HEK293 (cell line): ENCODE measurements around the gene AKAP6.

Experiments used
- CTCF ChIA-PET: fragments of 350-600 bp; formaldehyde crosslinking; extraction: SDS; loops from one replicate; lab custom pipeline; 2021; ENCODE audit warnings: antibody characterized with exemption; lab: Yijun Ruan, JAX
- POLR2A ChIA-PET: fragments of 300-600 bp; formaldehyde crosslinking; extraction: SDS; loops from one replicate; lab custom pipeline; 2020; ENCODE audit warnings: antibody characterized with exemption, inconsistent platforms; lab: Yijun Ruan, JAX
- H3K27ac ChIP-seq: fragments of 200-500 bp; sonication (Bioruptor generic); 2 replicates; pipeline ENCODE4 v1.5.1; 2014; ENCODE audit warnings: low read depth, low read length, control low read depth, inconsistent platforms; ENCODE audit errors: extremely low read depth
- H3K36me3 ChIP-seq, 2 experiments: fragments of 200-500 bp in 1 of 2; sonication (Bioruptor generic) in 1 of 2; 1 replicate in 1 of 2; 2 replicates in 1 of 2; pipeline ENCODE4 v1.5.1; 2014 to 2017; ENCODE audit warnings: inconsistent platforms in 2 of 2, low read length in 2 of 2; ENCODE audit not compliant: control insufficient read depth in 2 of 2, insufficient read depth in 1 of 2
- H3K4me1 ChIP-seq: fragments of 200-500 bp; sonication (Bioruptor generic); 2 replicates; pipeline ENCODE4 v1.5.1; 2014; ENCODE audit warnings: mild to moderate bottlenecking, low read length, inconsistent platforms; ENCODE audit not compliant: control insufficient read depth, insufficient read depth
- H3K4me3 ChIP-seq: 2 replicates; pipeline ENCODE4 v1.5.1; 2011; ENCODE audit warnings: low read depth, mild to moderate bottlenecking, control low read depth, low read length, moderate library complexity
- H3K9me3 ChIP-seq: fragments of 200-500 bp; sonication (Bioruptor generic); 2 replicates; pipeline ENCODE4 v1.5.1; 2014; ENCODE audit warnings: low read depth, low read length, inconsistent platforms; ENCODE audit not compliant: control insufficient read depth, insufficient read depth
- KLF10 ChIP-seq: fragments of 450-650 bp; IDR thresholded peaks from 2 replicates; pipeline ENCODE4 v1.5.1; 2018; ENCODE audit warnings: missing biosample characterization, mild to moderate bottlenecking, missing genetic modification characterization
- KLF9 ChIP-seq: fragments of 450-650 bp; formaldehyde crosslinking; IDR thresholded peaks from 2 replicates; pipeline ENCODE4 v1.5.1; 2016; ENCODE audit warnings: missing biosample characterization, missing genetic modification characterization, low read depth
- PRDM1 ChIP-seq: fragments of 450-650 bp; formaldehyde crosslinking; IDR thresholded peaks from 2 replicates; pipeline ENCODE4; 2016; ENCODE audit warnings: missing biosample characterization, missing genetic modification characterization
- TCF7L2 ChIP-seq: IDR thresholded peaks from 2 replicates; pipeline ENCODE4 v1.6.1; 2011; ENCODE audit warnings: low read depth, mild to moderate bottlenecking, inconsistent platforms, low read length, moderate library complexity, borderline replicate concordance
- ZNF121 ChIP-seq: fragments of 450-650 bp; formaldehyde crosslinking; IDR thresholded peaks from 2 replicates; pipeline ENCODE4 v1.5.1; 2016; ENCODE audit warnings: missing biosample characterization, missing genetic modification characterization
- ZNF138 ChIP-seq: fragments of 450-650 bp; formaldehyde crosslinking; IDR thresholded peaks from 2 replicates; pipeline ENCODE4 v1.5.1; 2016; ENCODE audit warnings: missing biosample characterization, missing genetic modification characterization, borderline replicate concordance
- ZNF266 ChIP-seq: fragments of 450-650 bp; formaldehyde crosslinking; IDR thresholded peaks from 2 replicates; pipeline ENCODE4 v1.5.1; 2016; ENCODE audit warnings: missing biosample characterization, missing genetic modification characterization, low read depth
- ZNF366 ChIP-seq: fragments of 450-650 bp; formaldehyde crosslinking; conservative IDR thresholded peaks from 2 replicates; pipeline ENCODE4 v1.5.1; 2016; ENCODE audit warnings: missing biosample characterization, missing genetic modification characterization
- ZNF394 ChIP-seq: fragments of 450-650 bp; formaldehyde crosslinking; IDR thresholded peaks from 2 replicates; pipeline ENCODE4 v1.5.1; 2016; ENCODE audit warnings: missing biosample characterization, missing genetic modification characterization, mild to moderate bottlenecking, moderate library complexity, borderline replicate concordance
- ZNF423 ChIP-seq: fragments of 450-650 bp; formaldehyde crosslinking; IDR thresholded peaks from 2 replicates; pipeline ENCODE4 v1.5.1; 2016; ENCODE audit warnings: missing biosample characterization, missing genetic modification characterization
- ZNF426 ChIP-seq: fragments of 450-650 bp; formaldehyde crosslinking; IDR thresholded peaks from 2 replicates; pipeline ENCODE4 v1.5.1; 2017; ENCODE audit warnings: missing biosample characterization, missing genetic modification characterization, mild to moderate bottlenecking, inconsistent platforms, moderate library complexity
- ZNF433 ChIP-seq: fragments of 450-650 bp; formaldehyde crosslinking; IDR thresholded peaks from 2 replicates; pipeline ENCODE4 v1.5.1; 2016; ENCODE audit warnings: missing biosample characterization, missing genetic modification characterization, low read depth
- ZNF521 ChIP-seq: fragments of 450-650 bp; formaldehyde crosslinking; IDR thresholded peaks from 2 replicates; pipeline ENCODE4 v1.5.1; 2017; ENCODE audit warnings: missing biosample characterization, mild to moderate bottlenecking, missing genetic modification characterization
- ZNF558 ChIP-seq: fragments of 450-650 bp; formaldehyde crosslinking; IDR thresholded peaks from 2 replicates; pipeline ENCODE4 v1.5.1; 2016; ENCODE audit warnings: missing biosample characterization, missing genetic modification characterization
- ZNF596 ChIP-seq: fragments of 450-650 bp; IDR thresholded peaks from 2 replicates; pipeline ENCODE4 v1.5.0; 2018; ENCODE audit warnings: missing biosample characterization, mild to moderate bottlenecking, missing genetic modification characterization, moderate library complexity
- ZNF626 ChIP-seq: fragments of 450-650 bp; sonication (Bioruptor Pico); formaldehyde crosslinking; IDR thresholded peaks from 2 replicates; pipeline ENCODE4 v1.5.1; 2018; ENCODE audit warnings: missing biosample characterization, missing genetic modification characterization, inconsistent platforms
- ZNF658 ChIP-seq: fragments of 450-650 bp; formaldehyde crosslinking; IDR thresholded peaks from 2 replicates; pipeline ENCODE4; 2016; ENCODE audit warnings: missing biosample characterization, missing genetic modification characterization
- ZXDB ChIP-seq: fragments of 450-650 bp; formaldehyde crosslinking; IDR thresholded peaks from 2 replicates; pipeline ENCODE4 v1.5.1; 2016; ENCODE audit warnings: missing biosample characterization, missing genetic modification characterization
- TF ChIP-seq, protein P1 (sequence below): fragments of 450-650 bp; formaldehyde crosslinking; IDR thresholded peaks from 2 replicates; pipeline ENCODE4 v1.5.1; 2016; ENCODE audit warnings: missing biosample characterization, missing genetic modification characterization, borderline replicate concordance
- TF ChIP-seq, protein P2 (sequence below): fragments of 450-650 bp; formaldehyde crosslinking; IDR thresholded peaks from 2 replicates; pipeline ENCODE4 v1.5.1; 2016; ENCODE audit warnings: missing biosample characterization, missing genetic modification characterization
- TF ChIP-seq, protein P3 (sequence below): fragments of 450-650 bp; formaldehyde crosslinking; IDR thresholded peaks from 2 replicates; pipeline ENCODE4 v1.5.1; 2016; ENCODE audit warnings: missing biosample characterization, missing genetic modification characterization

Gene AKAP6

DNA sequence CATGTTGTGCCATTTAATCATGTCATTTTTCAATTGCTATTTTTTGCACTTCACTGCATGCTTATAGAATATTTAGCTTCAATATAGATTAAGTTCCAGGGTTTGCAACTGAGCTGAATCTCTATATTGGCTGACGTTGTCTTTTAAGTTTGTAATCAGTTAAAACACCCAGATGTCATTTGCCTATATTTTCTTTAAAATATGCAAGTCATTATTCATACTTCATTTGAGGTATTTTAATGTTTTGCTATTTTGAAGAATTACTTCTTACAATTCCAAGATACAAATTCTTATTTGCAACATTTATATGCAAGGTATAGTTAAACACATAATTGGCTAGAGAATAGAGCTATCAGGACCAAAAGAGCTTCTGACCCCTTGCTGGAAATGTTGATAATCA is 434.6 kb downstream of the AKAP6 start (continued):
- TF ChIP-seq, protein P1, sequence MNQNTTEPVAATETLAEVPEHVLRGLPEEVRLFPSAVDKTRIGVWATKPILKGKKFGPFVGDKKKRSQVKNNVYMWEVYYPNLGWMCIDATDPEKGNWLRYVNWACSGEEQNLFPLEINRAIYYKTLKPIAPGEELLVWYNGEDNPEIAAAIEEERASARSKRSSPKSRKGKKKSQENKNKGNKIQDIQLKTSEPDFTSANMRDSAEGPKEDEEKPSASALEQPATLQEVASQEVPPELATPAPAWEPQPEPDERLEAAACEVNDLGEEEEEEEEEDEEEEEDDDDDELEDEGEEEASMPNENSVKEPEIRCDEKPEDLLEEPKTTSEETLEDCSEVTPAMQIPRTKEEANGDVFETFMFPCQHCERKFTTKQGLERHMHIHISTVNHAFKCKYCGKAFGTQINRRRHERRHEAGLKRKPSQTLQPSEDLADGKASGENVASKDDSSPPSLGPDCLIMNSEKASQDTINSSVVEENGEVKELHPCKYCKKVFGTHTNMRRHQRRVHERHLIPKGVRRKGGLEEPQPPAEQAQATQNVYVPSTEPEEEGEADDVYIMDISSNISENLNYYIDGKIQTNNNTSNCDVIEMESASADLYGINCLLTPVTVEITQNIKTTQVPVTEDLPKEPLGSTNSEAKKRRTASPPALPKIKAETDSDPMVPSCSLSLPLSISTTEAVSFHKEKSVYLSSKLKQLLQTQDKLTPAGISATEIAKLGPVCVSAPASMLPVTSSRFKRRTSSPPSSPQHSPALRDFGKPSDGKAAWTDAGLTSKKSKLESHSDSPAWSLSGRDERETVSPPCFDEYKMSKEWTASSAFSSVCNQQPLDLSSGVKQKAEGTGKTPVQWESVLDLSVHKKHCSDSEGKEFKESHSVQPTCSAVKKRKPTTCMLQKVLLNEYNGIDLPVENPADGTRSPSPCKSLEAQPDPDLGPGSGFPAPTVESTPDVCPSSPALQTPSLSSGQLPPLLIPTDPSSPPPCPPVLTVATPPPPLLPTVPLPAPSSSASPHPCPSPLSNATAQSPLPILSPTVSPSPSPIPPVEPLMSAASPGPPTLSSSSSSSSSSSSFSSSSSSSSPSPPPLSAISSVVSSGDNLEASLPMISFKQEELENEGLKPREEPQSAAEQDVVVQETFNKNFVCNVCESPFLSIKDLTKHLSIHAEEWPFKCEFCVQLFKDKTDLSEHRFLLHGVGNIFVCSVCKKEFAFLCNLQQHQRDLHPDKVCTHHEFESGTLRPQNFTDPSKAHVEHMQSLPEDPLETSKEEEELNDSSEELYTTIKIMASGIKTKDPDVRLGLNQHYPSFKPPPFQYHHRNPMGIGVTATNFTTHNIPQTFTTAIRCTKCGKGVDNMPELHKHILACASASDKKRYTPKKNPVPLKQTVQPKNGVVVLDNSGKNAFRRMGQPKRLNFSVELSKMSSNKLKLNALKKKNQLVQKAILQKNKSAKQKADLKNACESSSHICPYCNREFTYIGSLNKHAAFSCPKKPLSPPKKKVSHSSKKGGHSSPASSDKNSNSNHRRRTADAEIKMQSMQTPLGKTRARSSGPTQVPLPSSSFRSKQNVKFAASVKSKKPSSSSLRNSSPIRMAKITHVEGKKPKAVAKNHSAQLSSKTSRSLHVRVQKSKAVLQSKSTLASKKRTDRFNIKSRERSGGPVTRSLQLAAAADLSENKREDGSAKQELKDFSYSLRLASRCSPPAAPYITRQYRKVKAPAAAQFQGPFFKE = no peak
- TF ChIP-seq KLF10 (tag by site-specific recombination) (no peak), ZNF121 (tag by site-specific recombination) (no peak), ZNF596 (no peak)

DNA sequence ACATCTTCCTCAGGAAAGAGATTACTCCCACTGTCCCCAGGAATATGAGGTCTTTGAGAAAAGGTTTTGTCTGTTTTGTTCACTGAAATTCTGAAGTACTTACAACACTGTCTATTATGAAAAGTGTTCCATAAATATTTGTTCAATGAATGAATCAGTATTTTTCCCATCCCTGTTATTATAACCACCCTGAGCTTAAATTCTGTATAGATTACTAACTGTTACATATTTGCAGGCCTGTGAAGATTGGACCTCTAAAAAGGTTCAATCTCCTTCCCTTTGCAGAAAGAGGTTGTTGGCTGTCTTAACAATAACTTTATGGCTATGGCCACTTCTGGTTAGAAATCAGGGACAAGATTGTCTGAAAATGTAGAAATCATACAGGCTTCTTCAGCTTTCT is 435.0 kb downstream of the AKAP6 start:
- Histone ChIP-seq H3K36me3 (no peaks in the 10 kb centered on the region), H3K4me3 (no peak overlapping the region), H3K27ac (no peak overlapping the region), H3K9me3 (no peaks in the 10 kb centered on the region), H3K4me1 (no peaks in the 10 kb centered on the region)
- ChIA-PET CTCF (interaction anchor here (0.5 to 1.1 kb wide), 2 partner anchors 9 to 54 kb away, joined by 3 to 5 read pairs; no protein-coding TSS in a partner anchor), POLR2A (no interaction called here)
- no peak for TF ChIP-seq ZNF433 (tag by site-specific recombination)
- TF ChIP-seq ZNF658 = no peak
- TF ChIP-seq ZNF558 = no peak
- TF ChIP-seq ZNF138 (tag by site-specific recombination) = no peak
- TF ChIP-seq TCF7L2 = no peak
- no peak for TF ChIP-seq PRDM1 (tag by site-specific recombination)
- TF ChIP-seq, protein P2, sequence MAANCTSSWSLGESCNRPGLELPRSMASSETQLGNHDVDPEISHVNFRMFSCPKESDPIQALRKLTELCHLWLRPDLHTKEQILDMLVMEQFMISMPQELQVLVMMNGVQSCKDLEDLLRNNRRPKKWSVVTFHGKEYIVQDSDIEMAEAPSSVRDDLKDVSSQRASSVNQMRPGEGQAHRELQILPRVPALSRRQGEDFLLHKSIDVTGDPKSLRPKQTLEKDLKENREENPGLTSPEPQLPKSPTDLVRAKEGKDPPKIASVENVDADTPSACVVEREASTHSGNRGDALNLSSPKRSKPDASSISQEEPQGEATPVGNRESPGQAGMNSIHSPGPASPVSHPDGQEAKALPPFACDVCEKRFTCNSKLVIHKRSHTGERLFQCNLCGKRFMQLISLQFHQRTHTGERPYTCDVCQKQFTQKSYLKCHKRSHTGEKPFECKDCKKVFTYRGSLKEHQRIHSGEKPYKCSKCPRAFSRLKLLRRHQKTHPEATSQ (tag by site-specific recombination) = no peak
- TF ChIP-seq, protein P3, sequence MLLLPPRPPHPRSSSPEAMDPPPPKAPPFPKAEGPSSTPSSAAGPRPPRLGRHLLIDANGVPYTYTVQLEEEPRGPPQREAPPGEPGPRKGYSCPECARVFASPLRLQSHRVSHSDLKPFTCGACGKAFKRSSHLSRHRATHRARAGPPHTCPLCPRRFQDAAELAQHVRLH (tag by site-specific recombination) = no peak
- TF ChIP-seq ZNF626 (tag by site-specific recombination) = no peak
- no peak for TF ChIP-seq ZNF426 (tag by site-specific recombination)
- no peak for TF ChIP-seq ZNF366 (tag by site-specific recombination)
- TF ChIP-seq ZNF266 (tag by site-specific recombination) = no peak
- TF ChIP-seq ZNF394 (tag by site-specific recombination) = no peak
- TF ChIP-seq KLF9 (tag by site-specific recombination) = no peak
- TF ChIP-seq ZXDB (tag by site-specific recombination) = no peak
- no peak for TF ChIP-seq ZNF423 (tag by site-specific recombination)
- TF ChIP-seq ZNF521 (tag by site-specific recombination) = no peak
